HepG2 (cell line): ENCODE results near the gene BCL6. TPM values are rescaled to one million over a fixed set of nuclear protein-coding genes. Genes with fewer than 3 reads are reported as not detected.

Source experiments
- AFF4 ChIP-seq: sonication (generic); formaldehyde crosslinking; IDR thresholded peaks from 2 replicates; pipeline ENCODE4 v1.4.0; 2020; ENCODE audit warnings: missing genetic modification reagents
- BHLHE40 ChIP-seq: IDR thresholded peaks from 2 replicates; pipeline ENCODE4 v1.6.1; 2011; ENCODE audit warnings: low read length, improper control_type of control experiment
- KAT7 ChIP-seq: IDR thresholded peaks from 2 replicates; pipeline ENCODE4 v1.6.1; 2018; ENCODE audit warnings: borderline replicate concordance, missing compliant biosample characterization
- MBD4 ChIP-seq: IDR thresholded peaks from 2 replicates; pipeline ENCODE4 v1.6.1; 2012; ENCODE audit warnings: low read length, inconsistent platforms, borderline replicate concordance
- NFATC3 ChIP-seq: sonication (generic); formaldehyde crosslinking; IDR thresholded peaks from 2 replicates; pipeline ENCODE4 v1.5.1; 2020; ENCODE audit warnings: mild to moderate bottlenecking, missing genetic modification reagents
- RFXANK ChIP-seq: IDR thresholded peaks from 2 replicates; pipeline ENCODE4 v1.6.1; 2016
- STAT5B ChIP-seq: sonication (generic); formaldehyde crosslinking; IDR thresholded peaks from 2 replicates; pipeline ENCODE4 v1.4.0; 2020; ENCODE audit warnings: missing genetic modification reagents
- ZBED4 ChIP-seq: sonication (generic); formaldehyde crosslinking; IDR thresholded peaks from 2 replicates; pipeline ENCODE4 v1.4.0; 2020; ENCODE audit warnings: missing genetic modification reagents, borderline replicate concordance
- ZNF17 ChIP-seq: sonication (generic); formaldehyde crosslinking; IDR thresholded peaks from 2 replicates; pipeline ENCODE4 v1.5.0; 2020; ENCODE audit warnings: mild to moderate bottlenecking, missing genetic modification reagents
- ZNF574 ChIP-seq: sonication (generic); formaldehyde crosslinking; IDR thresholded peaks from 2 replicates; pipeline ENCODE4 v1.4.0; 2020; ENCODE audit warnings: missing genetic modification reagents
- ZNF644 ChIP-seq: IDR thresholded peaks from 2 replicates; pipeline ENCODE4 v1.6.1; 2016; ENCODE audit warnings: low read depth
- ZNF687 ChIP-seq: sonication (generic); formaldehyde crosslinking; IDR thresholded peaks from 2 replicates; pipeline ENCODE4 v1.5.1; 2020; ENCODE audit warnings: mild to moderate bottlenecking, missing genetic modification reagents, moderate library complexity
- polyA plus RNA-seq, 8 experiments: library from polyadenylated mRNA; depleted of rRNA in 3 of 8; stranded (reverse) in 7 of 8; unstranded in 1 of 8; fragments of >200 nt; fragmentation: Illumina TruSeq in 4 of 8; extraction: Trizol in 4 of 8; gene quantifications; 2 replicates each; pipeline versions ENCODE4 v1.2.1 to v1.2.3, GENCODE V29; 2011 to 2016; ENCODE audit warnings: low read depth in 4 of 8, missing spikeins in 1 of 8, mixed read lengths in 1 of 8; ENCODE audit not compliant: insufficient read depth in 1 of 8
- total RNA-seq, 5 experiments: library from RNA; depleted of rRNA; stranded (reverse); fragments of >200 nt; fragmentation: Illumina TruSeq; extraction: Trizol; gene quantifications; 2 replicates each; pipeline ENCODE4 v1.2.3, GENCODE V29; 2016; ENCODE audit warnings: low read depth in 1 of 5

BCL6 gene
- total and polyA plus RNA-seq, 2 of the 13 experiments (the other 11 are each of a cell fraction or from before 2014, with no cell fraction given): 21.2 to 53.7 TPM

- TF ChIP-seq ZNF574 (CRISPR knock-in tag): peak; percentile 52
- no peak; the same call in 1 of the 2 replicates for TF ChIP-seq MBD4
- 0 out of 2 replicates have a peak, but pooled peaks have one; percentile 16 for TF ChIP-seq RFXANK (CRISPR knock-in tag)
- 0 out of 2 replicates have a peak, but pooled peaks have one; percentile 47 for TF ChIP-seq STAT5B (CRISPR knock-in tag)
- TF ChIP-seq NFATC3 (CRISPR knock-in tag): no peak
- TF ChIP-seq ZNF17 (CRISPR knock-in tag): no peak
- peak; percentile 97 for TF ChIP-seq BHLHE40
- TF ChIP-seq ZNF644 (CRISPR knock-in tag): no peak
- peak; percentile 6; the same call in 1 of the 2 replicates for TF ChIP-seq AFF4 (CRISPR knock-in tag)
- peak; percentile 61; the same call in 1 of the 2 replicates for TF ChIP-seq ZBED4 (CRISPR knock-in tag)
- TF ChIP-seq ZNF687 (CRISPR knock-in tag): peak; percentile 63
- peak; percentile 0; the same call in 1 of the 2 replicates for TF ChIP-seq KAT7 (CRISPR knock-in tag)
Observed at GRCh38 chr3:187745201-187746058, at the start of gene BCL6 (continued).
